ENCODE measurements around the gene FAM83D. TPM values are rescaled to one million over a fixed set of nuclear protein-coding genes. Genes with fewer than 3 reads are reported as not detected.

Gene FAM83D
- total and polyA plus RNA-seq, 2 of the 4 experiments (the other 2 are of a cell fraction) = 20.4 to 26.4 TPM

- Histone ChIP-seq H3K9me1 (ENCODE audit: insufficient read depth, low read length) (no peaks in the 10 kb centered on the region), H3K79me1 (ENCODE audit: low read depth in 1 of 2, low read length in 2 of 2) (no peaks in the 10 kb centered on the region), H3K27ac (ENCODE audit: insufficient read depth, low read length) (no peak overlapping the region), H3K4me1 (ENCODE audit: control insufficient read depth, insufficient read depth, low read length) (no peaks in the 10 kb centered on the region), H3K14ac (replicated peaks; ENCODE audit: low read depth, low read length) (no peak overlapping the region), H2AK9ac (replicated peaks; ENCODE audit: low read depth, low read length, poor library complexity) (no peak overlapping the region), H3K4me3 (ENCODE audit: insufficient read depth, low read depth, low read length) (no peak overlapping the region), H3K4me2 (ENCODE audit: low read depth, low read length) (no peak overlapping the region), H3K23ac (ENCODE audit: low read depth, low read length) (no peak overlapping the region), H3K56ac (ENCODE audit: extremely low read depth, insufficient read depth, low read length) (no peak overlapping the region), H3K27me3 (ENCODE audit: control insufficient read depth, insufficient read depth, low read length) (peaks cover 42% of the 10 kb centered on the region), H2AK5ac (ENCODE audit: low read depth, low read length) (no peak overlapping the region), H2BK15ac (ENCODE audit: low read depth, low read length) (no peak overlapping the region), H3K9ac (ENCODE audit: low read depth, low read length) (no peak overlapping the region), H3K36me3 (ENCODE audit: control insufficient read depth, insufficient read depth, low read length) (no peaks in the 10 kb centered on the region), H3K18ac (ENCODE audit: low read depth, low read length) (no peak overlapping the region), H2BK120ac (ENCODE audit: low read depth, low read length) (no peak overlapping the region), H3K4ac (ENCODE audit: low read depth, low read length) (no peak overlapping the region), H4K5ac (ENCODE audit: low read depth, low read length) (no peak overlapping the region), H4K20me1 (ENCODE audit: insufficient read depth, low read length) (no peaks in the 10 kb centered on the region), H4K8ac (ENCODE audit: low read depth in 2 of 2, low read length in 2 of 2) (no peak overlapping the region), H2BK5ac (ENCODE audit: low read depth, low read length, poor library complexity, severe bottlenecking) (no peak overlapping the region), H3K9me3 (ENCODE audit: control insufficient read depth, insufficient read depth, low read length) (no peaks in the 10 kb centered on the region), H2AFZ (replicated peaks; ENCODE audit: low read length, poor library complexity) (no peak overlapping the region), H4K91ac (ENCODE audit: insufficient read depth, low read depth, low read length) (no peak overlapping the region), H2BK20ac (ENCODE audit: low read depth, low read length) (no peak overlapping the region)
- DNase-seq = no peak
- in situ Hi-C loops (cut with MboI; ENCODE audit: low sequenced_read_pairs) (no loop called here), intact Hi-C loops (cut with micrococcal nuclease) (no loop called here), dilution Hi-C loops (cut with HindIII; ENCODE audit: low sequenced_read_pairs, unreplicated experiment) (no loop called here)
- BruUV-seq (replicated peaks) = no TSS peak
- ChIA-PET CTCF (no interaction called here), POLR2A (ENCODE audit: unreplicated experiment) (no interaction called here)
- WGBS, 2 experiments (ENCODE audit: extremely low coverage in 2 of 2, insufficient read length in 1 of 2) = 94% methylated on average over 14 of the region's 19 CpGs; no CpG with 5 or more reads in 1 of the 2 experiments
- ATAC-seq (ENCODE audit: low read depth) = no peak
- TF ChIP-seq POLR2A (IDR thresholded peaks at IDR 0.05; ENCODE audit: low read depth, low read length) = no peak
- TF ChIP-seq CTCF (conservative IDR thresholded peaks at IDR 0.05; ENCODE audit: low read depth, low read length) = no peak
- TF ChIP-seq RCOR1 (IDR thresholded peaks at IDR 0.05; ENCODE audit: insufficient replicate concordance, low read length) = no peak
- no peak for TF ChIP-seq ELK1 (IDR thresholded peaks at IDR 0.05; ENCODE audit: borderline replicate concordance, low read depth, low read length)
- no peak for TF ChIP-seq MXI1 (IDR thresholded peaks at IDR 0.05; ENCODE audit: borderline replicate concordance, low read depth, low read length)
- no peak for TF ChIP-seq FOS (IDR thresholded peaks at IDR 0.05; ENCODE audit: low read depth, low read length)
- no peak for TF ChIP-seq MAFK (IDR thresholded peaks at IDR 0.05; ENCODE audit: low read depth, low read length)
- TF ChIP-seq BHLHE40 (IDR thresholded peaks at IDR 0.05; ENCODE audit: low read depth, low read length) = no peak
- no peak for TF ChIP-seq SMC3 (IDR thresholded peaks at IDR 0.05; ENCODE audit: low read depth, low read length)
- TF ChIP-seq NFE2L2 (IDR thresholded peaks at IDR 0.05; ENCODE audit: low read depth, low read length) = no peak
- TF ChIP-seq RAD21 (IDR thresholded peaks at IDR 0.05; ENCODE audit: low read length) = no peak
- no peak for TF ChIP-seq USF2 (IDR thresholded peaks at IDR 0.05; ENCODE audit: low read depth, low read length)
- no peak for TF ChIP-seq CEBPB (IDR thresholded peaks at IDR 0.05; ENCODE audit: low read depth, low read length)
- no peak for TF ChIP-seq CHD1 (IDR thresholded peaks at IDR 0.05; ENCODE audit: low read depth, low read length)
- no peak for TF ChIP-seq RFX5 (IDR thresholded peaks at IDR 0.05; ENCODE audit: low read depth, low read length)
- no peak for TF ChIP-seq MAZ (IDR thresholded peaks at IDR 0.05; ENCODE audit: borderline replicate concordance, low read depth, low read length)
Observed at GRCh38 chr20:38918172-38918571, 8.0 kb upstream of the FAM83D start.

Measured in IMR-90 (cell line).